Endodermal cell (in vitro differentiated cells): Measurements from ENCODE around the gene ACSL3. TPM values are rescaled to one million over a fixed set of nuclear protein-coding genes. Genes with fewer than 3 reads are reported as not detected.
A peak's percentile ranks its signal among the peaks of the same experiment; 100 is the strongest.

Experiments
- DNase-seq: peaks from one replicate; pipeline ENCODE4 v3.0.0-alpha.2; 2017
- H3K27ac ChIP-seq: 2 replicates; pipeline ENCODE4 v1.5.1; 2013; ENCODE audit warnings: mild to moderate bottlenecking, low read depth, low read length, moderate library complexity
- H3K27me3 ChIP-seq: 2 replicates; pipeline ENCODE4 v1.6.1; 2013; ENCODE audit warnings: mild to moderate bottlenecking, low read length, moderate library complexity; ENCODE audit not compliant: insufficient read depth, control insufficient read depth, poor library complexity, severe bottlenecking
- H3K36me3 ChIP-seq: 2 replicates; pipeline ENCODE4 v1.7.0; 2013; ENCODE audit warnings: mild to moderate bottlenecking, low read length, moderate library complexity; ENCODE audit not compliant: control insufficient read depth, insufficient read depth
- H3K4me1 ChIP-seq: one replicate; pipeline ENCODE4 v1.7.0; 2013; ENCODE audit warnings: low read length; ENCODE audit not compliant: control insufficient read depth, insufficient read depth
- H3K4me3 ChIP-seq: 2 replicates; pipeline ENCODE4 v1.5.1; 2013; ENCODE audit warnings: mild to moderate bottlenecking, low read length, moderate library complexity
- H3K9ac ChIP-seq: 2 replicates; pipeline ENCODE4 v1.6.1; 2013; ENCODE audit warnings: mild to moderate bottlenecking, low read length, moderate library complexity; ENCODE audit not compliant: poor library complexity, severe bottlenecking; ENCODE audit errors: extremely low read depth
- H3K9me3 ChIP-seq: 2 replicates; pipeline ENCODE4 v1.6.1; 2013; ENCODE audit warnings: mild to moderate bottlenecking, low read length, moderate library complexity; ENCODE audit not compliant: control insufficient read depth
- H3K27ac Mint-ChIP-seq: 2 replicates; pipeline ENCODE4 v1.8.0; 2020; ENCODE audit warnings: mixed read lengths
- H3K27me3 Mint-ChIP-seq: 2 replicates; pipeline ENCODE4 v1.8.0; 2021; ENCODE audit warnings: mild to moderate bottlenecking, mixed read lengths; ENCODE audit not compliant: insufficient read depth
- H3K36me3 Mint-ChIP-seq: 2 replicates; pipeline ENCODE4 v1.8.0; 2020; ENCODE audit warnings: low read depth, mixed read lengths
- H3K4me1 Mint-ChIP-seq: 2 replicates; pipeline ENCODE4 v1.8.0; 2020; ENCODE audit warnings: mixed read lengths
- H3K4me3 Mint-ChIP-seq: 2 replicates; pipeline ENCODE4 v1.8.0; 2020; ENCODE audit warnings: mild to moderate bottlenecking, moderate library complexity, mixed read lengths
- H3K9me3 Mint-ChIP-seq: 2 replicates; pipeline ENCODE4 v1.8.0; 2020; ENCODE audit warnings: mild to moderate bottlenecking, mixed read lengths
- CTCF ChIP-seq: fragments of 200-600 bp; sonication (generic); conservative IDR thresholded peaks from 2 replicates; pipeline ENCODE4 v1.5.0; 2021; ENCODE audit warnings: antibody characterized with exemption, mild to moderate bottlenecking
- WGBS, 2 experiments: methylation state at CpG; one replicate each; pipeline versions ENCODE4 v1.1.5 to v1.1.7; 2013; ENCODE audit warnings: missing lambda C conversion rate in 2 of 2, mixed read lengths in 1 of 2; ENCODE audit not compliant: insufficient coverage in 1 of 2, insufficient read length in 1 of 2; 5-methylcytosine and 5-hydroxymethylcytosine counted together
- total RNA-seq, 2 donors: library from RNA; stranded (reverse); fragmentation: NEBNext Ultra II Directional in 1 of 2; extraction: Animal tissue kit (Norgen Biotek cat#: 25700) in 1 of 2; gene quantifications; 2 replicates in 1 of 2; 3 replicates in 1 of 2; pipeline ENCODE4 v1.2.1, GENCODE V29; 2021

The ACSL3 gene
- total RNA-seq, 2 donors from 2014 or later: 65.2 to 65.7 TPM

GRCh38 chr2:222979484-222979883, 118.6 kb downstream of the ACSL3 start:
- H3K27ac ChIP-seq: no peak overlapping the region
- Mint-ChIP-seq H3K36me3 (peaks cover 2% of the 10 kb centered on the region), H3K9me3 (peaks cover 6% of the 10 kb centered on the region), H3K27ac (no peak overlapping the region), H3K4me1 (peaks cover 19% of the 10 kb centered on the region), H3K27me3 (no peaks in the 10 kb centered on the region), H3K4me3 (no peak overlapping the region)
- H3K4me3 ChIP-seq: no peak overlapping the region
- no peaks in the 10 kb centered on the region for H3K4me1 ChIP-seq
- TF ChIP-seq CTCF: no peak
- H3K9me3 ChIP-seq: no peaks in the 10 kb centered on the region
- no peak for DNase-seq
- no peak overlapping the region for H3K9ac ChIP-seq
- 99 to 100% methylated on average over 1 to 3 of the region's 3 CpGs for WGBS, 2 experiments
- no peaks in the 10 kb centered on the region for H3K27me3 ChIP-seq
- H3K36me3 ChIP-seq: no peaks in the 10 kb centered on the region

GRCh38 chr2:222982010-222982908, 121.4 kb downstream of the ACSL3 start:
- Histone ChIP-seq H3K36me3 (no peaks in the 10 kb centered on the region), H3K4me3 (no peak overlapping the region), H3K27ac (no peak overlapping the region), H3K9ac (no peak overlapping the region), H3K9me3 (peaks cover 18% of the 10 kb centered on the region), H3K27me3 (no peaks in the 10 kb centered on the region), H3K4me1 (no peaks in the 10 kb centered on the region)
- peak; percentile 78 for DNase-seq
- 84 to 88% methylated on average over 8 of the region's 8 CpGs for WGBS, 2 experiments
- peak overlapping the region; percentile 53 for H3K27ac Mint-ChIP-seq
- peaks cover 2% of the 10 kb centered on the region for H3K36me3 Mint-ChIP-seq
- peak; percentile 73 for TF ChIP-seq CTCF
- peaks cover 25% of the 10 kb centered on the region for H3K9me3 Mint-ChIP-seq
- H3K4me1 Mint-ChIP-seq: peaks cover 19% of the 10 kb centered on the region
- H3K4me3 Mint-ChIP-seq: no peak overlapping the region
- H3K27me3 Mint-ChIP-seq: no peaks in the 10 kb centered on the region

- 93 to 94% methylated on average over 3 of the region's 3 CpGs for WGBS, 2 experiments
- H3K9ac ChIP-seq: no peak overlapping the region
- no peak overlapping the region for H3K27ac ChIP-seq
- H3K4me1 ChIP-seq: no peaks in the 10 kb centered on the region
- H3K36me3 ChIP-seq: no peaks in the 10 kb centered on the region
- H3K4me3 ChIP-seq: no peak overlapping the region
- H3K4me3 Mint-ChIP-seq: no peak overlapping the region
- no peak for TF ChIP-seq CTCF
- H3K4me1 Mint-ChIP-seq: peaks cover 19% of the 10 kb centered on the region
- DNase-seq: no peak
- no peak overlapping the region for H3K27ac Mint-ChIP-seq
- H3K9me3 Mint-ChIP-seq: peaks cover 30% of the 10 kb centered on the region
- peaks cover 4% of the 10 kb centered on the region for H3K36me3 Mint-ChIP-seq
- peaks cover 19% of the 10 kb centered on the region for H3K9me3 ChIP-seq
- H3K27me3 ChIP-seq: no peaks in the 10 kb centered on the region
- no peaks in the 10 kb centered on the region for H3K27me3 Mint-ChIP-seq
These were observed 122.1 kb downstream of the ACSL3 start for GRCh38 chr2:222982909-222983265.
